GM18511 (cell line): ENCODE measurements around the gene ACHE.
"Not testable (repeated sequence)": the region's sequence is repeated elsewhere in the genome, so short reads cannot be mapped to it uniquely, and the experiment has no call there.

Source experiments
- ATAC-seq: cut with Tn5 transposase; IDR thresholded peaks from one replicate; pipeline ENCODE4 v1.9.1; 2021; ENCODE audit warnings: mild to moderate bottlenecking, moderate library complexity; ENCODE audit not compliant: unreplicated experiment

The ACHE gene

DNA sequence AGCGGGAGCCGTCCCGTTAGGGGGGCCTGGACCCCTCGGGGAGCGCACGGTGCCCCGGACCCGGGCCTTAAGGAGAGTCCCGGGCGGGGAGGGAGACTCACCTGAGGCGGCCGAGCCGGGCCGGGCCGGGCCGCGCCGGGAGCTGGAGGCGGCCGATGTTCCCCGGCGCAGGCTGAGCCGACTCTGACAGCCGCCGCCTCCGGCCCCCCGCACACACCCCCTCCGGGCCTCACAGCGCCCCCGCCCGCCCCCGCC, at the start of gene ACHE:
Gene ACHE (minus strand): TSS at position 188 of the 255 bp plus-strand sequence. CDS start 1,656 bp downstream, outside the sequence.
- no peak for ATAC-seq

DNA sequence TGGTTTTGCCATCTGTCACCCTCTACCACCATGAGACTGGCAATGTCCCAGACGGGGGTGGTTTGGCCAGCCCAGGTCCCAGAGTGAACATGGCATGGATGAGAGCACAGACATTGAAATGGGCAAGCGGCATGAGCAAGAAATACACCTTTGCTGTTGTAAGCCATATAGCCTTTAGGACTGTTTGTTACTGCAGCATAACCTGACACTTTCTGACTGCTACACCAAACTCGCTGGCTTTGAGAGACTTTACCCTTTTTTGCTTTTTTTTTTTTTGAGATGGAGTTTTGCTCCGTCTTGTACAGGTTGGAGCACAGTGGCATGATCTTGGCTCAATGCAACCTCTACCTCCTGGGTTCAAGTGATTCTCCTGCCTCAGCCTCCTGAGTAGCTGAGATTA, 48.5 kb upstream of the ACHE start:
- ATAC-seq = no peak

DNA sequence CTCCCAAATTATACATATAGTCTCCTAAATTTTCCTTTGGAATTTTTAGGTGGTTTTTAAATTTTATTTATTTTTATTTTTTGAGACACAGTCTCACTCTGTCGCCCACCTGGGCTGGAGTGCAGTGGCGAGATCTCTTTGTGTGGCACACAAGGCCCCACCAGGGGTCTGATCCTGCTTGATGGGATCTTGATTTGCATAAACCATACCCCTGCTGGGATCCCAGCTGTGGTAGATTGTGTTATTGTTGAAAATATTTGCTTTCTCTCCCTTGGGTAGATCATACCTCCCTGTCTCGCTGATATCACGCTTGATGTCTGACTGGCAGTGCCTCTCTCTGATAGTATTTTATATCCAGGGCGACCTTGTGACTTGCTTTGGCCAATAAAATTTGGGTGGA, 48.0 kb upstream of the ACHE start:
- no peak for ATAC-seq

GRCh38 chr7:100942045-100942774, 46.5 kb upstream of the ACHE start:
- no peak for ATAC-seq

- not testable (repeated sequence) for ATAC-seq
Measured at GRCh38 chr7:100936167-100936566, 40.5 kb upstream of the ACHE start.

DNA sequence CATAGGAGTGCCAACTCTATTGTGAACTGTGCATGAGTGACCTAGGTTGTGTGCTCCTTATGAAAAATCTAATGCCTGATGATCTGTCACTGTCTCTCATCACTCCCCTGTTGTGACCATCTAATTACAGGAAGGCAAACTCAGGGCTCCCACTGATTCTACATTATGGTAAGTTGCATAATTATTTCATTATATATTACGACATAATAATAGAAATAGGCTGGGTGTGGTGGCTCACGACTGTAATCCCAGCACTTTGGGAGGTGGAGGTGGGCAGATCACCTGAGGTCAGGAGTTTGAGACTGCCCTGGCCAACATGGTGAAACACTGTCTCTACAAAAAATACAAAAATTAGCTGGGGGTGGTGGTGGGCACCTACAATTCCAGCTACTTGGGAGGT, 39.7 kb upstream of the ACHE start:
- not testable (repeated sequence) for ATAC-seq

DNA sequence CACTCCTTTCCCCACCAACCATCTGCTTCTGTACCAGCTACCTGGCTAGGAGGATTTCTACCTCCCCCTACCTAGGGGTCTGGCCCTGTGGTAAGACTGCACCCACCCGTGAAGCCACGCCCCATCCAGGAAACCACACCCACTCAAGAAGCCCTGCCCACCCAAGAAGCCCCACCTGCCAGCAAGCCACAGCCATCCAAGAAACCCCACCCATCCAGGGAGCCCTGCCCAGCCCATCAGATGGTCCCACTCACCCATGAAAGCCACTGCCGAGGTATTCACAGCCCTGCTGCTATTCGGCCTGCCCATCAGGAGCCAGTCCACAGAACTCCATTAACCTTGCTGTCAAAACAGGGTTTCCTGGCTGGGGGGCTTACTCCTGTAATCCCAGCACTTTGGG, 38.0 kb upstream of the ACHE start:
- ATAC-seq = no peak

DNA sequence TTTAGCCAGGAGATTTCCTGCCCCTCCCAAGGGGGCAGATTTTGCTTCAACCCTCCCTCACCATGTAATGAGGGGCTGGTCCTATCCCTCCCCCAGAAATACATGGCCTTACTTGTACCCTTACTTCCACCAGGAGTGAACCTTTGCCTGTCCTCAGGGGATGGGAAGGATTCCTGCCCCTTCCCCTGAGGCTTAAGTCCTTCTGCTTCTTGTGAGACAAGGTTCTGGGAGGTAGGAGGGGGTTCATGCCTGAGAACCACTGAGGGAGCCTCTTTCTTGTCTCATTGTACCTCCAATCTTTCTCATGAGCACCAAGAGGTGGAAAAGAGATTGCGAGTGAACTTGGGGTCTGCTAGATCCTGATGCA, 34.1 kb upstream of the ACHE start:
- ATAC-seq = no peak

DNA sequence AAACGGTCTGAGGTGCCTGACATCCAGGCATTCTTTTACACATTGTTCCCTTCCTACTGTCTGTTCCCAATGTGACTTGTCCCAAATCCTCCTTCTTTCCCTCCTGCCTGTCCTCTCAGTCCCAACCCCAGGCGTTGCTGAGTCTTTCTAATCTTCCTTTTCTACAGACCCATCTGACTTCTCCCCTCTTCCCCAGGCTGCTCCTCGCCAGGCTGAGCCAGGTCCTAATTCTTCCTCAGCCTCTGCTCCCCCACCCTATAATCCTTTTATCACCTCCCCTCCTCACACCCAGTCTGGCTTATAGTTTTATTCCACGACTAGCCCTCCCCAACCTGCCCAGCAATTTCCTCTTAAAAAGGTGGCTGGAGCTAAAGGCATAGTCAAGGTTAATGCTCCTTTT, 27.9 kb upstream of the ACHE start:
- not testable (repeated sequence) for ATAC-seq

- ATAC-seq = no peak
Measured at GRCh38 chr7:100921039-100921438, 25.4 kb upstream of the ACHE start.

DNA sequence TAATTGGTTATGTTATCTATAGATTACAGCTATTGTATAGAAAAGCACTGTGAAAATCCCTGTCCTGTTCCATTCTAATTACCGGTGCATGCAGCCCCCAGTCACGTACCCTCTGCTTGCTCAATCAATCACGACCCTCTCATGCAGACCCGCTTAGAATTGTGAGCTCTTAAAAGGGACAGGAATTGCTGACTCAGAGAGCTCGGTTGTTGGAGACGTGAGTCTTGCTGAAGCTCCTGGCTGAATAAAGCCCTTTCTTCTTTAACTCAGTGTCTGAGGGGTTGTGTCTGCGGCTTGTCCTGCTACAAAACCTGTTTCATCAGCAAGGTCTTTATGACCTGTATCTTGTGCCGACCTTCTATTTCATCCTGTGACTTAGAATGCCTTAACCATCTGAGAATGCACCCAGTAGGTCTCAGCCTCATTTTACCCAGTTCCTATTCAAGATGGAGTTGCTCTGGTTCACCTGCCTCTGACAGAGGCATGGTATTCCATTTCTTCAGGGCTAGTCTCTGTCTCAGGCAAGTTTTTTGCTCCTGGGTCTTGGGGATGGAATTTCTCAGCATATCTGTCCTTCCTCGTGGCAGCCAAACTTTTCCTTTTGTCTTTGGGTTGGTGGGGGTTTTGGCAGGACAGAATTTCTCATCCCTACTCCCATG, 24.2 kb upstream of the ACHE start:
- ATAC-seq = not testable (repeated sequence)

DNA sequence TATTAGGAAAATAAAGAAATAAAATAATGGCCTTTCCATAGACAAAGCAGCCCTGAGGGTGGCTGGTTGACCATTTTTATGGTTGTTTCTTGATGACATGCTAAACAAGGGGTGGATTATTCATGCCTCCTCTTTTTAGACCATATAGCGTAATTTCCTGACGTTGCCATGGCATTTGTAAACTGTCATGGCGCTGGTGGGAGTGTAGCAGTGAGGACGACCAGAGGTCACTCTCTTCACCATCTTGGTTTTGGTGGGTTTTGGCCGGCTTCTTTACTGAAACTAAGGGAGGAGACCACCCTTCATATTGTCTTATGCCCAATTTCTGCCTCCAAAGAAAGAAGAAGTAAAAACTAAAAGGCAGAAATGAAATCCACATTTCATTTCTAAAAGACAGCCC, 23.6 kb upstream of the ACHE start:
- not testable (repeated sequence) for ATAC-seq

GRCh38 chr7:100914879-100915447, 19.3 kb upstream of the ACHE start:
- no peak for ATAC-seq

GRCh38 chr7:100914208-100914878, 18.7 kb upstream of the ACHE start:
- ATAC-seq = no peak

DNA sequence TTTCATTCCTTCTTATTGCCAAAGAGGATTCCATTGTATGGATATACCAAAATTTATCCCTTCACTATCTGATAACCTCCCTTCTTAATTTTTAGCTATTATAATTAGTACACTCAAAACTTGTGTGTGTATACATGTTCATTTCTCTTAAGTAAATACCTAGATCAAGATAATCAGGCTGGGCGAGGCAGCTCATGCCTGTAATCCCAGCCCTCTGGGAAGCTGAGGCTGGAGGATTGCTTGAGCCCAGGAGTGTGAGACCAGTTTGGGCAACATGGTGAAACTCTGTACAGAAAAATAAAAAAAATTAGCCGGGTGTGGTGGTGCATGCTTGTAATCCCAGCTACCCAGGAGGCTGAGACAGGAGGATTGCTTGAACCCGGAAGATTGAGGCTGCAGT, 15.8 kb upstream of the ACHE start:
- ATAC-seq = no peak

DNA sequence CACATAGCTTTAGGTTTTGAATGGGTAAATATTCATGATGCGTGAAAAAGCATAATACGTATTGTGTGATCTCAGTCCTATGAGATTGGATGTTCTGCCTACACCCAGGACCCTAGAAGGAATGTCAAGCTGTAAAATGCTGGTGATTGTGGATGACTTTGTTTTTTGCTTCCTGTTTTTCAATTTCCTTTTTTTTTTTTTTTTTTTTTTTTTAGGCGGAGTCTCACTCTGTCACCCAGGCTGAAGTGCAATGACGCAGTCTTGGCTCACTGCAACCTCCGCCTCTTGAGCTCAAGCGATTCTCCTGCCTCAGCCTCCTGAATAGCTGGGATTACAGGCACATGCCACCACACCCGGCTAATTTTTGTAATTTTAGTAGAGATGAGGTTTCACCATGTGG, 14.8 kb upstream of the ACHE start:
- ATAC-seq = not testable (repeated sequence)

GRCh38 chr7:100908512-100908911, 12.8 kb upstream of the ACHE start:
- no peak for ATAC-seq

DNA sequence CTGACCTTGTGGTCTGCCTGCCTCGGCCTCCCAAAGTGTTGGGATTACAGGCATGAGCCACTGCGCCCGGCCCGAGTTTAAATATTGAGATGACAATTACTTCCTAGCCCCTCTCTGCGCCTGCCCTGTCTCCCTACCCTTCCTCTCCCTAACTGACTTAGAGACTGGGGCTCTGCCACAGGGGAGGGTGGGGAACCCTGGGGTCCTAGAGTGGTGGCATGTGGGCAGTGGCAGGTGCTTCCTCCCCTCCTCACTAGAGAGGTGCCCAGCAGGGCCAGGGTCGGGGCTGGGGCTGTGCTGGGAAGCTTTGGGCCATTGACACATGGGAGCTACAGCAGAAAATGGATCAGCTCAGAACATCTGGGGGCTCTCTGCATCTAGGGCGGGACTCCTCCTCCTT, 7.0 kb upstream of the ACHE start:
- ATAC-seq = no peak

DNA sequence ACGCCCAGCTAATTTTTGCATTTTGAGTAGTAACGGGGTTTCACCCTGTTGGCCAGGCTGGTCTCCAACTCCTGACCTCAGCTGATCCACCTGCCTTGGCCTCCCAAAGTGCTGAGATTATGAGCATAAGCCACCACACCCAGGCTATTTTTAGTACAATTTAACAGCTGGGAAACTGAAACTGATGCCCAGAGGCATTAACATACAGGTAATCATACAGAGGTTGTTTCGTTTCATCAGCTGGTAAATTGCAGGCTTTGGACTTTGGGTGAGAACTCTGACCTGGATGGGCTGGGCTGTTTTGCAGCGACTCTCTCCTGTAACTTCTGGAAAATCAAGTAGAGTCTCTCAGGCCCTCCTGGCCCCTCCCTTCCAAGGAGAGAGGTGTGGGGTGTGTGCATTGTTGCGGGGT, 6.2 kb upstream of the ACHE start:
- no peak for ATAC-seq

DNA sequence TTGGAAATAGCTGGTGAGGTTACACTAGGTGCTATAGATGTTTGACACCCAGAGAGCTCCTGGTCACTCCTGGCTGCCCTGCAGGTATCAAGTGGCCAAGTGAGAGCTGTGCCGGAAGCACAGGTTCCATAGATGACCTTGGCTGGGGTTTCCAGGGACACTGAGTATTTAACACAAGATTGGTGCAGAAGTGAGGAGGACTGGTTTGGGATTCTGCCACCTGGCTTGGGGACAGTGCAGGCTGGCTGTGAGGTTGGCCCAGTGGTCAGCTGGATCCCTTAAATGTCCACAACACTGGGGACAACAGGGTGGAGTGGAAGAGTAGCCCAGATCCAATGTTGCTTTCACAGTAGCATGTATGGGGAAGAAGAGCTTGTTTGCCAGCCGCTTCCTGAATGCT, 5.3 kb upstream of the ACHE start:
- no peak for ATAC-seq

GRCh38 chr7:100899432-100899831, 3.7 kb upstream of the ACHE start:
- no peak for ATAC-seq
